ENCODE results near the gene PLAGL2.

PLAGL2 gene

GRCh38 chr20:32218156-32218900 is 10.8 kb upstream of the PLAGL2 start:
- no peak for TF ChIP-seq CTCF (conservative IDR thresholded peaks at IDR 0.05; ENCODE audit: low read depth, low read length)
- DNase-seq (ENCODE audit: low read depth): no peak
- no peak overlapping the region for H3K4me3 ChIP-seq (ENCODE audit: low read depth, low read length)

GRCh38 chr20:32216179-32217142 is 8.9 kb upstream of the PLAGL2 start:
- DNase-seq (ENCODE audit: low read depth): no peak
- no peak for TF ChIP-seq CTCF (conservative IDR thresholded peaks at IDR 0.05; ENCODE audit: low read depth, low read length)
- H3K4me3 ChIP-seq (ENCODE audit: low read depth, low read length): no peak overlapping the region

- no peak overlapping the region for H3K4me3 ChIP-seq (ENCODE audit: low read depth, low read length)
- no peak for TF ChIP-seq CTCF (conservative IDR thresholded peaks at IDR 0.05; ENCODE audit: low read depth, low read length)
- no peak for DNase-seq (ENCODE audit: low read depth)
Observed at GRCh38 chr20:32215729-32216128, 8.2 kb upstream of the PLAGL2 start.

- H3K4me3 ChIP-seq (ENCODE audit: low read depth, low read length): no peak overlapping the region
- no peak for TF ChIP-seq CTCF (conservative IDR thresholded peaks at IDR 0.05; ENCODE audit: low read depth, low read length)
- DNase-seq (ENCODE audit: low read depth): no peak
Observed at GRCh38 chr20:32215147-32215546, 7.6 kb upstream of the PLAGL2 start.

- no peak for TF ChIP-seq CTCF (conservative IDR thresholded peaks at IDR 0.05; ENCODE audit: low read depth, low read length)
- DNase-seq (ENCODE audit: low read depth): no peak
Observed at GRCh38 chr20:32213870-32214269, 6.3 kb upstream of the PLAGL2 start.

GRCh38 chr20:32209850-32210605 is 2.5 kb upstream of the PLAGL2 start:
- no peak for TF ChIP-seq CTCF (conservative IDR thresholded peaks at IDR 0.05; ENCODE audit: low read depth, low read length)
- DNase-seq (ENCODE audit: low read depth): peak; percentile 26
- H3K4me3 ChIP-seq (ENCODE audit: low read depth, low read length): no peak overlapping the region

More at GRCh38 chr20:32213870-32214269, 6.3 kb upstream of the PLAGL2 start:
- no peak overlapping the region for H3K4me3 ChIP-seq (ENCODE audit: low read depth, low read length)
